Astrocyte (in vitro differentiated cells and primary cell): Measurements from ENCODE around the gene BRI3. TPM values are rescaled to one million over a fixed set of nuclear protein-coding genes. Genes with fewer than 3 reads are reported as not detected.

Experiments
- DNase-seq: peaks from one replicate; pipeline ENCODE4 v3.0.0-alpha.2; 2010; ENCODE audit warnings: low read depth
- FAIRE-seq: peaks from 2 replicates; lab custom pipeline; 2011; peaks lifted over from hg19 to GRCh38; lab: Jason Lieb, UNC
- H2AFZ ChIP-seq: 2 replicates; pipeline ENCODE4 v1.6.0; 2012; ENCODE audit warnings: low read depth, low read length, inconsistent platforms
- H3K27ac ChIP-seq: 2 replicates; pipeline ENCODE4 v1.5.1; 2011; ENCODE audit warnings: low read depth, low read length, inconsistent platforms
- H3K27me3 ChIP-seq: 2 replicates; pipeline ENCODE4 v1.6.0; 2011; ENCODE audit warnings: low read length, inconsistent platforms; ENCODE audit not compliant: insufficient read depth
- H3K36me3 ChIP-seq: 2 replicates; pipeline ENCODE4 v1.5.1; 2011; ENCODE audit warnings: low read length, inconsistent platforms; ENCODE audit not compliant: insufficient read depth
- H3K4me1 ChIP-seq: 2 replicates; pipeline ENCODE4 v1.5.1; 2011; ENCODE audit warnings: low read length, inconsistent platforms; ENCODE audit not compliant: insufficient read depth
- H3K4me2 ChIP-seq: 2 replicates; pipeline ENCODE4 v1.6.0; 2012; ENCODE audit warnings: low read length, inconsistent platforms
- H3K4me3 ChIP-seq: 2 replicates; pipeline ENCODE4 v1.5.1; 2011; ENCODE audit warnings: low read depth, mild to moderate bottlenecking, low read length, inconsistent platforms; ENCODE audit not compliant: insufficient read depth
- H3K79me2 ChIP-seq: 2 replicates; pipeline ENCODE4 v1.6.0; 2012; ENCODE audit warnings: mild to moderate bottlenecking, low read length, inconsistent platforms; ENCODE audit not compliant: insufficient read depth
- H3K9ac ChIP-seq: 2 replicates; pipeline ENCODE4 v1.6.0; 2012; ENCODE audit warnings: mild to moderate bottlenecking, low read length, inconsistent platforms
- H3K9me3 ChIP-seq: 2 replicates; pipeline ENCODE4 v1.5.1; 2012; ENCODE audit warnings: low read depth, mild to moderate bottlenecking, low read length, inconsistent platforms; ENCODE audit not compliant: insufficient read depth
- H4K20me1 ChIP-seq: 2 replicates; pipeline ENCODE4 v1.6.0; 2012; ENCODE audit warnings: low read length, inconsistent platforms; ENCODE audit not compliant: insufficient read depth
- H3K27ac Mint-ChIP-seq: one replicate; pipeline ENCODE4 v1.8.0; 2021; ENCODE audit warnings: mild to moderate bottlenecking, mixed read lengths; ENCODE audit not compliant: unreplicated experiment
- H3K27me3 Mint-ChIP-seq: one replicate; pipeline ENCODE4 v1.8.0; 2021; ENCODE audit warnings: low read depth, mixed read lengths; ENCODE audit not compliant: unreplicated experiment
- H3K36me3 Mint-ChIP-seq: one replicate; pipeline ENCODE4 v1.8.0; 2021; ENCODE audit warnings: low read depth, mixed read lengths; ENCODE audit not compliant: unreplicated experiment
- H3K4me1 Mint-ChIP-seq: one replicate; pipeline ENCODE4 v1.8.0; 2021; ENCODE audit warnings: low read depth, mixed read lengths; ENCODE audit not compliant: unreplicated experiment
- H3K4me3 Mint-ChIP-seq: one replicate; pipeline ENCODE4 v1.8.0; 2021; ENCODE audit warnings: mild to moderate bottlenecking, moderate library complexity, mixed read lengths; ENCODE audit not compliant: unreplicated experiment
- H3K9me3 Mint-ChIP-seq: one replicate; pipeline ENCODE4 v1.8.0; 2021; ENCODE audit warnings: mild to moderate bottlenecking, mixed read lengths; ENCODE audit not compliant: unreplicated experiment
- EZH2 ChIP-seq: IDR thresholded peaks from 2 replicates; pipeline ENCODE4 v1.6.1; 2012; ENCODE audit warnings: mild to moderate bottlenecking, low read length, inconsistent platforms; ENCODE audit not compliant: insufficient read depth
- total RNA-seq: library from RNA; stranded (reverse); gene quantifications from 2 replicates; pipeline ENCODE4 v1.2.1, GENCODE V29; 2021
- TF ChIP-seq, protein P1 (sequence below): IDR thresholded peaks from 2 replicates; pipeline ENCODE4 v1.5.1; 2011; ENCODE audit warnings: low read depth, mild to moderate bottlenecking, inconsistent platforms, low read length, moderate library complexity; ENCODE audit not compliant: insufficient read depth

The BRI3 gene
- total RNA-seq, 1 donor from 2014 or later = 195 TPM

DNA sequence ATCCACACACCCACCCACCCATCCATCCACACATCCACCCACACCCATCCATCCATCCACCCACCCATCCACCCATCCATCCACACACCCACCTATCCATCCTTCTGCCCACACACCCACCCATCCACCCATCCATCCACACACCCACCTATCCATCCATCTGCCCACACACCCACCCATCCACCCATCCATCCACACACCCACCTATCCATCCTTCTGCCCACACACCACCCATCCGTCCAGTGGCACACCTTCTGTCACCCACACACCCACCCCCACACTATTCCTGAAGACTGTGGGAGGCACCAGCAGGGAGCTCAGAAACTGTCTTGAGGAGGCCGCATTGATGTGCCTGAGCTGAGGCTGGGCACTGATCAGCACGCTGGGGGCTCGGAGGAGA is 38.6 kb upstream of the BRI3 start:
- peaks cover 16% of the 10 kb centered on the region for H3K4me1 Mint-ChIP-seq
- Histone ChIP-seq H3K4me2 (no peak overlapping the region), H3K27me3 (no peaks in the 10 kb centered on the region), H3K4me3 (no peak overlapping the region), H2AFZ (no peak overlapping the region), H3K9ac (no peak overlapping the region), H3K27ac (no peak overlapping the region), H3K9me3 (no peaks in the 10 kb centered on the region), H3K36me3 (no peaks in the 10 kb centered on the region), H4K20me1 (no peaks in the 10 kb centered on the region), H3K79me2 (no peaks in the 10 kb centered on the region), H3K4me1 (peaks cover 10% of the 10 kb centered on the region)
- H3K27me3 Mint-ChIP-seq = no peaks in the 10 kb centered on the region
- DNase-seq (no peak), FAIRE-seq (no peak)
- no peak for TF ChIP-seq EZH2
- TF ChIP-seq, protein P1, sequence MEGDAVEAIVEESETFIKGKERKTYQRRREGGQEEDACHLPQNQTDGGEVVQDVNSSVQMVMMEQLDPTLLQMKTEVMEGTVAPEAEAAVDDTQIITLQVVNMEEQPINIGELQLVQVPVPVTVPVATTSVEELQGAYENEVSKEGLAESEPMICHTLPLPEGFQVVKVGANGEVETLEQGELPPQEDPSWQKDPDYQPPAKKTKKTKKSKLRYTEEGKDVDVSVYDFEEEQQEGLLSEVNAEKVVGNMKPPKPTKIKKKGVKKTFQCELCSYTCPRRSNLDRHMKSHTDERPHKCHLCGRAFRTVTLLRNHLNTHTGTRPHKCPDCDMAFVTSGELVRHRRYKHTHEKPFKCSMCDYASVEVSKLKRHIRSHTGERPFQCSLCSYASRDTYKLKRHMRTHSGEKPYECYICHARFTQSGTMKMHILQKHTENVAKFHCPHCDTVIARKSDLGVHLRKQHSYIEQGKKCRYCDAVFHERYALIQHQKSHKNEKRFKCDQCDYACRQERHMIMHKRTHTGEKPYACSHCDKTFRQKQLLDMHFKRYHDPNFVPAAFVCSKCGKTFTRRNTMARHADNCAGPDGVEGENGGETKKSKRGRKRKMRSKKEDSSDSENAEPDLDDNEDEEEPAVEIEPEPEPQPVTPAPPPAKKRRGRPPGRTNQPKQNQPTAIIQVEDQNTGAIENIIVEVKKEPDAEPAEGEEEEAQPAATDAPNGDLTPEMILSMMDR = no peak
- peaks cover 25% of the 10 kb centered on the region for H3K36me3 Mint-ChIP-seq
- peaks cover 3% of the 10 kb centered on the region for H3K9me3 Mint-ChIP-seq
- H3K27ac Mint-ChIP-seq = no peak overlapping the region
- H3K4me3 Mint-ChIP-seq = no peak overlapping the region

DNA sequence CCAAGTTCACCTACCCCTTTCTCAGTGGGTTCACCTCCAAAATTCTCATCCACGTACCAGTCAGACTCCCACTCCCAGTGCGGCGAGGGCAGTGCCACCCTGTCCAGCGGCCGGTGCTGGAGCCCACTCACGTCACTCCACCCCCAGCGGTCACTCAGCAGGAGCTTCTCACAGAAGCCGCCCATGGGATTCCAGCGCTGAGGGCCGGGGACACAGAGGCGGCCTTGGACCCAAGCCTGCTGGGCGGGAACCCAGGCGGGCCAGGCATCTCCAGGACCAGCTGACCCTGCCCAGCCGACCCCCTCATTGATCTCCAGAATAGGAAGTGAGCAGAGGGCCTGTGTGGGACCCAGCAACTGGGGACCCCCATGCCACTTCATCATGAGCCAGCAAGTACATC is 36.6 kb upstream of the BRI3 start:
- Histone ChIP-seq H3K4me2 (no peak overlapping the region), H3K4me1 (no peaks in the 10 kb centered on the region), H3K4me3 (no peak overlapping the region), H3K9ac (no peak overlapping the region), H4K20me1 (no peaks in the 10 kb centered on the region), H3K27ac (no peak overlapping the region), H3K36me3 (no peaks in the 10 kb centered on the region), H3K27me3 (no peaks in the 10 kb centered on the region), H3K79me2 (peaks cover 2% of the 10 kb centered on the region), H3K9me3 (no peaks in the 10 kb centered on the region), H2AFZ (no peak overlapping the region)
- Mint-ChIP-seq H3K36me3 (peaks cover 12% of the 10 kb centered on the region), H3K4me3 (no peak overlapping the region), H3K27ac (no peak overlapping the region), H3K4me1 (peaks cover 3% of the 10 kb centered on the region), H3K9me3 (no peaks in the 10 kb centered on the region), H3K27me3 (no peaks in the 10 kb centered on the region)
- FAIRE-seq (no peak), DNase-seq (no peak)
- TF ChIP-seq, protein P1 = no peak
- no peak for TF ChIP-seq EZH2

DNA sequence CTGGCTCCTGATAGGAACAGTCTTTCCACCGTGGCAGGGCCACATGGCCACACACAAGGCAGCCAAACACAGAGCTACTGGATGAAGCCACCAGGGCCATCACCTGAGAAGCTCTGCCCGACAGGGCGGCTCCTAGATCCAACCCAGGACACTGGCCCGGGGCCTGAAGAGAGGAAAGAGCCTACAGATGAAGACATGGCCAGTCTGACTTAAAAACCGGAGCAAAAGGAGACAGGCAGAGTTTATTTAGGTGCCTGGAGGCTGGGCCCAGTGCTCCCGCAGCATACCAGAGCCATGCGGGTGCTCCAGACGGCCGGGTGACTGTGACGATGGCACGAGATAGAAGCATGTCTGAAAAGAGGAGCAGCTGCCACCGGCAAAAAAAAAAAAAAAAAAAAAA is 33.3 kb upstream of the BRI3 start:
- Histone ChIP-seq H3K79me2 (peaks cover 32% of the 10 kb centered on the region), H3K36me3 (no peaks in the 10 kb centered on the region), H3K27me3 (no peaks in the 10 kb centered on the region), H3K27ac (no peak overlapping the region), H2AFZ (no peak overlapping the region), H3K4me2 (no peak overlapping the region), H4K20me1 (no peaks in the 10 kb centered on the region), H3K4me3 (no peak overlapping the region), H3K4me1 (peaks cover 5% of the 10 kb centered on the region), H3K9ac (no peak overlapping the region), H3K9me3 (no peaks in the 10 kb centered on the region)
- peaks cover 2% of the 10 kb centered on the region for H3K27me3 Mint-ChIP-seq
- TF ChIP-seq, protein P1 = no peak
- no peak for TF ChIP-seq EZH2
- no peak for DNase-seq
- no peak overlapping the region for H3K4me3 Mint-ChIP-seq
- no peaks in the 10 kb centered on the region for H3K9me3 Mint-ChIP-seq
- H3K36me3 Mint-ChIP-seq = peaks cover 5% of the 10 kb centered on the region
- H3K4me1 Mint-ChIP-seq = peaks cover 12% of the 10 kb centered on the region
- no peak for FAIRE-seq
- no peak overlapping the region for H3K27ac Mint-ChIP-seq
